Smooth muscle cell (in vitro differentiated cells): ENCODE measurements around the gene MREG. TPM values are rescaled to one million over a fixed set of nuclear protein-coding genes. Genes with fewer than 3 reads are reported as not detected.

Experiments
- DNase-seq: peaks from one replicate; lab custom pipeline; 2025; ENCODE audit not compliant: unreplicated experiment; lab: John Stamatoyannopoulos, UW
- H2AFZ ChIP-seq: fragments of 200-600 bp; sonication (generic); 2 replicates; pipeline ENCODE4 v1.6.0; 2016; ENCODE audit warnings: antibody characterized with exemption, low read depth, mild to moderate bottlenecking
- H3F3A ChIP-seq: fragments of 200-600 bp; sonication (generic); 2 replicates; pipeline ENCODE4 v1.6.0; 2017; ENCODE audit warnings: antibody characterized with exemption, low read depth
- H3K27ac ChIP-seq: fragments of 200-600 bp; sonication (generic); 2 replicates; pipeline ENCODE4 v1.5.1; 2016; ENCODE audit warnings: low read depth, mild to moderate bottlenecking
- H3K27me3 ChIP-seq: fragments of 200-600 bp; sonication (generic); 2 replicates; pipeline ENCODE4 v1.6.1; 2016; ENCODE audit warnings: low read depth, mild to moderate bottlenecking
- H3K36me3 ChIP-seq: fragments of 200-600 bp; sonication (generic); 2 replicates; pipeline ENCODE4 v1.5.1; 2016; ENCODE audit warnings: low read depth
- H3K4me1 ChIP-seq: fragments of 200-600 bp; sonication (generic); 2 replicates; pipeline ENCODE4 v1.5.1; 2016; ENCODE audit warnings: low read depth
- H3K4me2 ChIP-seq: fragments of 200-600 bp; sonication (generic); 2 replicates; pipeline ENCODE4 v1.6.0; 2016; ENCODE audit warnings: mild to moderate bottlenecking
- H3K4me3 ChIP-seq: fragments of 200-600 bp; sonication (generic); 2 replicates; pipeline ENCODE4 v1.5.1; 2016; ENCODE audit warnings: mild to moderate bottlenecking
- H3K79me2 ChIP-seq: fragments of 200-600 bp; sonication (generic); 2 replicates; pipeline ENCODE4 v1.6.0; 2016; ENCODE audit warnings: low read depth, mild to moderate bottlenecking
- H3K9ac ChIP-seq: fragments of 200-600 bp; sonication (generic); 2 replicates; pipeline ENCODE4 v1.6.0; 2016; ENCODE audit warnings: low read depth
- H3K9me3 ChIP-seq: fragments of 200-600 bp; sonication (generic); replicated peaks from 2 replicates; pipeline ENCODE4 v1.5.1; 2016; ENCODE audit warnings: low read depth
- H4K20me1 ChIP-seq: fragments of 200-600 bp; sonication (generic); 2 replicates; pipeline ENCODE4 v1.6.0; 2016; ENCODE audit warnings: low read depth
- WGBS: methylation state at CpG from one replicate; pipeline ENCODE4 v1.1.7; 2016; ENCODE audit warnings: low lambda C conversion rate; 5-methylcytosine and 5-hydroxymethylcytosine counted together
- polyA plus RNA-seq: library from polyadenylated mRNA; unstranded; fragments of >200 nt; fragmentation: Nextera tagmentation; extraction: Ambion mirVana; gene quantifications from 2 replicates; pipeline ENCODE4 v1.2.1, GENCODE V29; 2016
- total RNA-seq: library from RNA; depleted of rRNA; stranded (reverse); fragments of >200 nt; gene quantifications from 2 replicates; pipeline ENCODE4 v1.2.3, GENCODE V29; 2014
- TF ChIP-seq, protein P1 (sequence below): fragments of 200-600 bp; sonication (generic); IDR thresholded peaks from 2 replicates; pipeline ENCODE4 v1.5.1; 2017; ENCODE audit warnings: borderline replicate concordance, mild to moderate bottlenecking, antibody characterized with exemption; ENCODE audit not compliant: insufficient read depth, poor library complexity, severe bottlenecking

Gene MREG
- total and polyA plus RNA-seq, 2 experiments from 2014 or later: 2.3 to 5.5 TPM

DNA sequence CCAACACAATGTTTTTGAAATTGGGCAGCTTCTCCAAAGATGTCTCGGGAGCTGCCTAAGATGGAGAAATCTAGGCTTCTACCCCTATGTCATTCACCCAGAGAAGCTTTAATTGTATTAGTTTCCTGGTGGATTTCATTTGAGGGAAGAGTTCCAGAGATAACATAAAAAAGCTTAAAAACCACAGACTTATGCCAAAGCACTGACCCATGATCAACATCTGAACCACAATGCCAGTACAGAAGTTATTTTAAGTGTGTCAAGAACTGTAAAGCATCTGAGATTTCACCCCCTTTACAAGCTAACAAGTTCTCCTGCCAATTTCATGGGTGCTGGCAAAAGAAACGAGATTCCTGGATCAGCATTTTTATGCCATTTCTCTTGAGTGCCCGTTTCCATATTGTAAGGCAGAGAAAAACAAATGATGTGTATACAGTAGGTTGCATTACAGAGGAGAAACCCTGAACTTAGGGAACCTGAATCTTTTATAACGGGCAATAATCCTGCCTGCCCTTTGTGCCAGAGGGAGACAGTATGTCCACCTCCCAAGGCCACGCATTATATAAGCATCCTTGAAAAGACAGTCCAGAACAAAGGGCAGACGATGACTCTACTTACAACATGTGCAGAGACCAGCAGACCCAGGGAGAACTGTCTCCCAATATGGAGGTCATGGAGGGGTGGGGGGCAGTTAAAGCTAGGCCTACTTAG, 44.1 kb downstream of the MREG start:
- peaks cover 4% of the 10 kb centered on the region for H3K79me2 ChIP-seq

GRCh38 chr2:215968499-215968898, 44.9 kb downstream of the MREG start:
- no peaks in the 10 kb centered on the region for H3K27me3 ChIP-seq
- H3K27ac ChIP-seq: no peak overlapping the region
- H3K9me3 ChIP-seq: no peaks in the 10 kb centered on the region
- H3K4me3 ChIP-seq: no peak overlapping the region
- H3K79me2 ChIP-seq: peaks cover 4% of the 10 kb centered on the region
- H3K4me2 ChIP-seq: no peak overlapping the region
- no peaks in the 10 kb centered on the region for H3K36me3 ChIP-seq
- 91% methylated on average over 3 of the region's 3 CpGs for WGBS
- no peak overlapping the region for H3K9ac ChIP-seq
- H4K20me1 ChIP-seq: no peaks in the 10 kb centered on the region
- no peaks in the 10 kb centered on the region for H3K4me1 ChIP-seq
- DNase-seq: no peak
- TF ChIP-seq, protein P1, sequence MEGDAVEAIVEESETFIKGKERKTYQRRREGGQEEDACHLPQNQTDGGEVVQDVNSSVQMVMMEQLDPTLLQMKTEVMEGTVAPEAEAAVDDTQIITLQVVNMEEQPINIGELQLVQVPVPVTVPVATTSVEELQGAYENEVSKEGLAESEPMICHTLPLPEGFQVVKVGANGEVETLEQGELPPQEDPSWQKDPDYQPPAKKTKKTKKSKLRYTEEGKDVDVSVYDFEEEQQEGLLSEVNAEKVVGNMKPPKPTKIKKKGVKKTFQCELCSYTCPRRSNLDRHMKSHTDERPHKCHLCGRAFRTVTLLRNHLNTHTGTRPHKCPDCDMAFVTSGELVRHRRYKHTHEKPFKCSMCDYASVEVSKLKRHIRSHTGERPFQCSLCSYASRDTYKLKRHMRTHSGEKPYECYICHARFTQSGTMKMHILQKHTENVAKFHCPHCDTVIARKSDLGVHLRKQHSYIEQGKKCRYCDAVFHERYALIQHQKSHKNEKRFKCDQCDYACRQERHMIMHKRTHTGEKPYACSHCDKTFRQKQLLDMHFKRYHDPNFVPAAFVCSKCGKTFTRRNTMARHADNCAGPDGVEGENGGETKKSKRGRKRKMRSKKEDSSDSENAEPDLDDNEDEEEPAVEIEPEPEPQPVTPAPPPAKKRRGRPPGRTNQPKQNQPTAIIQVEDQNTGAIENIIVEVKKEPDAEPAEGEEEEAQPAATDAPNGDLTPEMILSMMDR: no peak
- H3F3A ChIP-seq: peaks cover 3% of the 10 kb centered on the region
- H2AFZ ChIP-seq: no peak overlapping the region

More for the DNA sequence above, 44.1 kb downstream of the MREG start:
- no peak overlapping the region for H3K27ac ChIP-seq
- no peak overlapping the region for H3K4me3 ChIP-seq
- no peak overlapping the region for H3K9ac ChIP-seq
- H3K4me2 ChIP-seq: no peak overlapping the region
- no peaks in the 10 kb centered on the region for H3K36me3 ChIP-seq
- no peak for DNase-seq
- H3F3A ChIP-seq: peaks cover 8% of the 10 kb centered on the region
- no peaks in the 10 kb centered on the region for H4K20me1 ChIP-seq
- no peaks in the 10 kb centered on the region for H3K4me1 ChIP-seq
- TF ChIP-seq, protein P1: no peak
- 96% methylated on average over 6 of the region's 6 CpGs for WGBS
- no peaks in the 10 kb centered on the region for H3K27me3 ChIP-seq
- H3K9me3 ChIP-seq: no peaks in the 10 kb centered on the region
- no peak overlapping the region for H2AFZ ChIP-seq

DNA sequence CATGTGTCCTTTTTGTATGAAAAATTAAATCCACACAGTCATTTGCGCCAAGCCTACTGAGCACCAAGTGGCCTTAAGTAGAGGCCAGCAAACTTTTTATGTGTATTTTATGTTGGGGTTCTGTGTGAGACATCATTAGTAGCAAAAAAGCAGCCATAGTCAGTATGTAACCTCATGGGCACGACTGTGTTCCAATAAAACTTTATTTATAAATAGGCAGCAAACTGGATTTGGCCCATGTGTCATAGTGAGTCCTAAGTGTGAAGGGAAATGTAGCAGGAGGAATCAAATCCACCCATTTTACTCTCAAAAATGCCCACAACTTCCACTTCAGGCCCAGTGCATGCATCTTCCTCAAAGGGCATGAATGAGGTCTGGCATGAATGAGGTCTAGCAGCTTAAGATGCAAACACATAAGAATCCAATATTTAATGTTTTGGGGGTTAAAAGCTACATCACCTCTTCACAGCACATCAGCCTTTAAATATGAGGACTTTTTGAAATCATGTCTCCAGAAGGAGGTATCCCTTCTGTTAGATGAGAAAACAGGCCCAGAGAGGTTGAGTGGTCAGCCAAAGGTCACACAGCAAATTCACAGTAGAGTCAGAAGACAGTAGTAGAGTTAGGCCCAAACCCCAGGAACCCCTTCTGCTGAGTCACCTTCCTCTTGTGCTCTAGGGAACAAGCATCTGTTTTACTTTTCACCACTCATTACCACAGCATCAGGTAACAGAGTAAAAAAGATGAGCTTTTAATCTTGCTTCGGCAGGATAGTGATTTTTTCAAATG, 45.6 kb downstream of the MREG start:
- H3K9ac ChIP-seq: no peak overlapping the region
- H2AFZ ChIP-seq: no peak overlapping the region
- H3K36me3 ChIP-seq: no peaks in the 10 kb centered on the region
- H3K4me3 ChIP-seq: no peak overlapping the region
- H3K9me3 ChIP-seq: no peaks in the 10 kb centered on the region
- no peak for DNase-seq
- peaks cover 4% of the 10 kb centered on the region for H3K79me2 ChIP-seq
- no peaks in the 10 kb centered on the region for H3K4me1 ChIP-seq
- 85% methylated on average over 3 of the region's 3 CpGs for WGBS
- H3K4me2 ChIP-seq: no peak overlapping the region
- H4K20me1 ChIP-seq: no peaks in the 10 kb centered on the region
- TF ChIP-seq, protein P1: no peak
- no peaks in the 10 kb centered on the region for H3K27me3 ChIP-seq
- H3K27ac ChIP-seq: peak overlapping the region; percentile 1
- H3F3A ChIP-seq: no peaks in the 10 kb centered on the region
